ENCODE results near the gene GRIN3A.
"Not testable (repeated sequence)": the region's sequence is repeated elsewhere in the genome, so short reads cannot be mapped to it uniquely, and the experiment has no call there.

Gene GRIN3A

GRCh38 chr9:101578378-101578777 is 160.1 kb downstream of the GRIN3A start:
- no peak for DNase-seq (ENCODE audit: low spot score)

DNA sequence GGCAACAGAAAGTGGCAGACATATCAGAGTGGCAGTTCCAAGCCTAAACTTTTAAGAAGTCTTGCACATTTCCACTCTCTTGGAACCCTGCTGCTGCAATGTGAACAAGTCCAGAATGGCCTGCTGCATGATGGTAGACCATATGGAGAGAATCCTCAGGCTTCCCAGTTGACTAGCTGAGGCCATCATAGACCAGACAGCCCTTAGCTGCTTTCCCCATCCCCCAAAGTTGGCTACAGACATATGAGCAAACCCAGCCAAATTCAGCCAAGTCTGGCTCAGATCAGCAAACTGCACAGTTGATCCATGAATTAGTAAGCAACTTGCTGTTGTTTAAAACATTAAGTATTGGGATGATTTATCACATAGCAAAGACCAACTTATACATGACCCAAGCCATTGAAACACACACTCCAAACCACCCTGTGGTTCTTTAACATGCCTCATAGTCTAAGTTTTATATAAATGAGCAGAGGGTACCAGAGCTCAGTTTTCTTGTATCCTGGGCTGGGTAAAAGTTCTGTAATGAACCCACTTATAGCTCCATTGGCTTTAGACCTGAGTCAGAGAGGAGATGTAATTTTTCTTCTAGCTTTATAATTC is 163.6 kb downstream of the GRIN3A start:
- DNase-seq (ENCODE audit: low spot score), result no peak

DNA sequence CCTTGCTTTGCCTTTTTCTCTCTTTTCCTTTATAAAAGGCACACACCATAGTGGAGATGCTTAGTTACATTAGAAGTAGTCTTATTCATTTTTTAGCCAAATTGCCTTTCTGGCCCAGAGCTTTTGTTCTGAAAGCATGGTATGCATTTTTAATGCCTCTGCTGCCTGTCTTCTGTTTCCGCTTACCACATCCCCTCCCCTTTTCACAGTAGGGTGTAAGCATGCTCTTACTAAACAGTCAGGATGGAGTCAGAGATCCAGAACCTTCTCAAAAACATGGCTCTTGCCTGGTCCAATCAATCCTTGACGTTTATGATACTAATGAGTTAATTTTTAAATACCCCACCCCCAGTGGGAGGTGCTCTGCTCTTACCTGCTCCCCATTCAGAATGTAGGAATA is 166.1 kb downstream of the GRIN3A start:
- no peak for DNase-seq (ENCODE audit: low spot score)

DNA sequence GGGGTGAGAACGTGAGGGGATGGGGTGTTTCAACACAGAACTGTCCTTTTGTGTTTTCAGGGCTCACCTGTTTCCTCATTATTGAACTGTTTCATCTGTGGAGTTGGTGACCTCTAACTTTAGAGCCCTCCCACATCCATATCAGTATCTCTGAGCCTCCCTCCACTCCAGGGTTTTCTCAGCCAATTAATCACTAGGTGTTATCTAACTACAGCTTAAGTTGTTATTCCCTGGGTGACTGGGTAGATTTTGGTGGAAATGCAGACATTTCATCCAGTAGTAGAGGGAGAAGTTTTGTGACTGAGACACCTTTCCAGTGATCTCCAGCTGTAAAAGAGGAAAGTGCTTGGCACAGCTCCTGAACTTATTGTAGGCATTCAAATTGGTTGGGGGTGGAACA is 167.3 kb downstream of the GRIN3A start:
- no peak for DNase-seq (ENCODE audit: low spot score)

GRCh38 chr9:101569741-101570501 is 168.5 kb downstream of the GRIN3A start:
- no peak for DNase-seq (ENCODE audit: low spot score)

- DNase-seq (ENCODE audit: low spot score), result no peak
Observed at GRCh38 chr9:101567725-101568350, 170.6 kb downstream of the GRIN3A start.

- no peak for DNase-seq (ENCODE audit: low spot score)
Observed at GRCh38 chr9:101566904-101567724, 171.3 kb downstream of the GRIN3A start.

DNA sequence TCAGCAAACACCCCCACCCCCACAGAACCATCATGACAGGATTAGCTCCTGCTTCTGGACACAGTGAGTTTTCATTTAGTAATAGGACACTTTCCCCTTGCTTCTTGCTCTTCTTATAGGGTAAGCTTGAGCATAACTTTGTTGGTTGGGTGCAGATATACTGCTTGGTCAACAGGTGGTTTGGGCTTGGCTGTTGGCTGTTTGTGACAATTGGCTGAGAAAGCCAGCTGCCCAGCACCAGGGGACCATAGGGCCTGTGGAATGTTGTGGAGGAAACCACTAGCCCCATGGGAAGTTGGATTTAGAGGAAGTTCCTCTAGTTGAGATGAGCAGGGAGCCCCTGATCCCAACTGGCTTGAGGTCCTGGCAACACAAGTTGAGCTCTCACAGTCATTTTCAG is 174.2 kb downstream of the GRIN3A start:
- DNase-seq (ENCODE audit: low spot score), result no peak

GRCh38 chr9:101562966-101563365 is 175.5 kb downstream of the GRIN3A start:
- DNase-seq (ENCODE audit: low spot score), result no peak

DNA sequence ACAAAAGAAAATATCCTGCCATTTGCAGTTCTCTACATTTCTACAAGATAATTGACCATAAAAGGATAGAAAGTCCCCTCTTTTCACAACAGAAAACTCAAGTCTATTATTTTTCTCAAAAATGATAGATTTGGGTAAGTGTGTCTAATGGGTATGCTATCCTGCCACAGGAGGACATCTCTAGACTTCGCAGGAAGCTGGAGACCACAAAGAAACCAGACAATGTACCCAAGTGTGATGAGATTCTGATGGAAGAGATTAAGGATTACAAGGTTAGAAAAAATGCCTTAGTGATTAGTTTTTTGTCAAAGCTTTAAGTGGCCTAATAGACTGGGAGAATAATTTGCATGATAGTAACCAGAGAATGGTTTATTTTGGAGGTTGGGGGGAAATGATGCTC is 176.7 kb downstream of the GRIN3A start:
- no peak for DNase-seq (ENCODE audit: low spot score)

DNA sequence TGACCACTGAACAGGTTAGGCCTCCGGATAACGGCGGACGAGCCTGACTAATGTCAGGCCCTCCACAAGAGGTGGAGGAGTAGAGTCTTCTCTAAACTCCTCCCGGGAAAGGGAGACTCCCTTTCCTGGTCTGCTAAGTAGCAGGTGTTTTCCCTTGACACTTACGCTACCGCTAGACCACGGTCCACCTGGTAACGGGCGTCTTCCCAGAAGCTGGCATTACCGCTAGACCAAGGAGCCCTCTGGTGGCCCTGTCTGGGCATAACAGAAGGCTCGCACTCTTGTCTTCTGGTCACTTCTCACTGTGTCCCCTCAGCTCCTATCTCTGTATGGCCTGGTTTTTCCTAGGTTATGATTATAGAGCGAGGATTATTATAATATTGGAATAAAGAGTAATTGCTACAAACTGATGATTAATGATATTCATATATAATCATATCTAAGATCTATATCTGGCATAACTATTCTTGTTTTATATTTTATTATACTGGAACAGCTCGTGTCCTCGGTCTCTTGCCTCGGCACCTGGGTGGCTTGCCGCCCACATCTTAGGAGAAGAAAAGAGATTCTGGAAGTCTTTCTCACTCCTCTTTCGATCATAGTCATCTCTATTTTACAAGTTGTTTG is 188.9 kb downstream of the GRIN3A start:
- not testable (repeated sequence) for DNase-seq (ENCODE audit: low spot score)

- no peak for DNase-seq (ENCODE audit: low spot score)
Observed at GRCh38 chr9:101543098-101543735, 195.2 kb downstream of the GRIN3A start.

DNA sequence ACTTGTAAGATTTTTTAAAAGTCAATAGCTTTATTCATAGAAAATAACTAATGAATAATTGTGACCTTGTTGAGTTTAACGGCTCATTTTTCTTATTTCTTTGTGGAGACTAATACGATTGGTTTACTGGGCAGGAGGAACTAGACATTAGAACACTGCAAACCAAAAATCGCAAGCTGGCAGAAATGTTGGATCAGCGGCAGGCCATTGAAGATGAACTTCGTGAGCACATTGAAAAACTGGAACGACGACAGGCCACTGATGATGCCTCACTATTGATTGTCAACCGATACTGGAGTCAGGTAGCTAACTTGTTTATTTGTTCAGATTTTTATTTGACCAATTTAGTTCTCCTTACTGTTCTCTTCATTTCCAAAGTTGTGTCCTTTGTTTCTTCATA is 198.4 kb downstream of the GRIN3A start:
- DNase-seq (ENCODE audit: low spot score), result no peak

- no peak for DNase-seq (ENCODE audit: low spot score)
Observed at GRCh38 chr9:101536938-101537337, 201.5 kb downstream of the GRIN3A start.

DNA sequence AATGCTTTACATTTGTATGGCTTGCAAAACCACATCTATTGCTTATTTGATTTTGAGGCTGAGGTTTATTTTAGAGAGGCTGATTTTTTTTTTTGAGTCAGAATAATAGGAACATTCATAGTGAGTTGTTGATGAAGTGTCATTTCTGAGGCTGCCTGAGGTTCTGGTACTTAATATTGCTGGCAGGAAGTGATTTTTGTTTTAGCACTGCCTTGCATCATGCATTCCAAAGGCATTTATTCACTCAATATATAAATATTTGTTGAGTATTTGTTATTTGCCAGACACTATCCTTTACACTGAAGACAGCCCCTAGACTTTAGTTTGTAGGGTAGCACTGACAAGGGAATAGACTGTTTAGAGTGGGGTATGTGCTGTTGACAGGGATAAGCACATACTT is 202.1 kb downstream of the GRIN3A start:
- no peak for DNase-seq (ENCODE audit: low spot score)

DNA sequence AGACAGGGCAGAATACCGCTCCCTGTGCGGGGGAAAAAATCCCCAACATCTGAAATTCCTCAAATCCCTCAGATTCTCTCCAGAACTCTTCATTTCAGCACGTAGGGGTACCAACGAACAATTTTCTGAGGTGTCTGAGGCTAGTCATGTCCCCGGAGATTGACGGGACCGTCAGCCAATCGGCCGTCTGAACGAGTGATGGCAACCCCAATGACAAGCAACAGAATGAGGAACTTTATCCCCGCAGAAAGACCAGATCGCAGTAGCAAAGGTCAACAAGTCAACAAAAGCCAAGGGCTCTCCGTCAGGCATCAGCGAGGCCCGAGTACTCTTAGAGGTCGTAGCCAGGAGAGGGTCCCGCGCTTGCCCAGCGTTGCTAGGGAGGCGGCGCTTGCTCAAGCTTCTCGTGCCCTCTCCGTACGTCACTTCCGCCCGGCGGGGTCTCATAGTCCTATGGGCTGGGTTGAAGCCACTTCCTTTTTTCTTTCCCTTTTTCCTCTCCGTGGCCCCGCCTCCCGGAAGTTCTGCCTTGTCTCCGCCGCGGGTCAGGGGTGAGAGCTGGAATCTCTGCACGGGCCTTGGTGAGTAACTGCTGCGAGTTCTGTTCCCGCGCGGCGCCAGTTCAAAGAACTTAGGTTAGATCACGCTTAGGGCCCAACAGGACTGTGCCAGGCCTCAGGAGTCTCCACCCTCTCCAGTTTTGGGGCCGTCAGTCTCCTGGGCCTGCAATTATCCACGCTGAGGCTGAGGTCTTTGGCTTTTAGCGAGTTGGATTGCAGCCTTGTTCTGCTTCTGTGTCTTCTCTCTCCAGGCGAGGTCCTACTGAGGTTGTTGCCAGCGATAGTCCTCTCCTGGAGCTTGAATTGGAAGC is 204.9 kb downstream of the GRIN3A start, which contains the start of gene RNF20:
RNF20 (plus strand) TSS at position 520 of the 871 bp plus-strand sequence. CDS start 1,571 bp downstream, outside the sequence.
- DNase-seq (ENCODE audit: low spot score), result peak; percentile 98

GRCh38 chr9:101530076-101530711 is 208.3 kb downstream of the GRIN3A start:
- DNase-seq (ENCODE audit: low spot score), result peak; percentile 66

DNA sequence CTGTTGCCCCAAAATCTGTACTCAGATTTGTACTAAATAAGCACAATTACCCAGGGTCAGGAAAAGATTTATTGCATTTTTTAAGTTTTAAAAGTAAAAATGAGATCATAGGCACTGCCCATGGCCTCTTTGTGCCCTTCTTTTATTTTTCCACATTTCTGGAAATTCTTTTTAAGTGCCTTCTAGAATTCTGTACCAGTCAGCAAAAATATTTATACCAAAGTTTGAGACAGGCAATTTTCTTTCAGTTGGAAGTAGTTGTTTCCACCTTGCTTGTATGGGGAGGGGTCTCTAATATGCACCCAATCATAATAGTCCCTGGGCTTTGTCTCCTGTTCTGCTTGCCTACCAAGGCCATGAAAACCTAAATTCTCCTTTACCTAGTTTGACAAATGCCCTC is 210.4 kb downstream of the GRIN3A start:
- DNase-seq (ENCODE audit: low spot score), result no peak

DNA sequence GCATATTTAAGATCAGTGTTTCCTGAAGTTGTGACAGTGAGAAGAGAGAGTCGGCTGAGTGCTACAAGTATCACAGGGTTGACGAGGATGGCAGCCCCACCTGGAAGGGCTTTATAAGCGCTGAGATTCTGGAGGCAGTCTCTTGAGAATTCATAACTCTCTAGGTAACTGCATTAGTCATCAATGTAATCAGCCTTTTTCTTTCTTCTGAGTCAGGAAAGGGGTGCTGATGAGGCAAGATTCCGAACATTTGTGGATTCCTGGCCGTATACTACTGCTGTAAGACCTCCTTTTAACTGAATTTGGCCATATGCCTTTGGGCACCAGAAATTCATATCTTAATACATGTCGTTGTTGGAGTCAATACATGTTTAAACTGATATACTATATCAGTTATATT is 211.4 kb downstream of the GRIN3A start:
- DNase-seq (ENCODE audit: low spot score), result no peak

- DNase-seq (ENCODE audit: low spot score), result no peak
Observed at GRCh38 chr9:101524371-101524770, 214.1 kb downstream of the GRIN3A start.
